Body of pancreas (tissue), 4 donors: ENCODE measurements around the gene CDA. TPM values are rescaled to one million over a fixed set of nuclear protein-coding genes. Genes with fewer than 3 reads are reported as not detected.
A peak's percentile ranks its signal among the peaks of the same experiment; 100 is the strongest.

Source experiments
- ATAC-seq: fragments of 150-250 bp; one replicate; pipeline ENCODE4 v1.9.1; 2016
- DNase-seq, 4 donors: peaks; one replicate each; pipeline ENCODE4 v3.0.0-alpha.2; 2019
- H3K27ac ChIP-seq, 4 donors: fragments of 200-600 bp; sonication (generic); 1 replicate in 3 of 4; 2 replicates in 1 of 4; pipeline versions ENCODE4 v1.5.1 to v1.6.1; 2016 to 2019; ENCODE audit warnings: mild to moderate bottlenecking in 1 of 4, mixed read lengths in 1 of 4, moderate library complexity in 1 of 4
- H3K27me3 ChIP-seq, 2 donors: fragments of 200-600 bp; sonication (generic); one replicate each; pipeline ENCODE4 v1.6.0; 2016; ENCODE audit warnings: mild to moderate bottlenecking in 1 of 2
- H3K36me3 ChIP-seq, 2 donors: fragments of 200-600 bp; sonication (generic); replicated peaks in 1 of 2; 2 replicates each; pipeline ENCODE4 v1.5.1; 2016; ENCODE audit warnings: low read depth in 2 of 2; ENCODE audit not compliant: insufficient read depth in 1 of 2
- H3K4me1 ChIP-seq: fragments of 200-600 bp; sonication (generic); one replicate; pipeline ENCODE4 v1.6.0; 2016
- H3K4me3 ChIP-seq, 2 donors: fragments of 200-600 bp; sonication (generic); 1 replicate in 1 of 2; 2 replicates in 1 of 2; pipeline ENCODE4 v1.5.1; 2016 to 2019
- H3K9me3 ChIP-seq, 3 donors: fragments of 200-600 bp; sonication (generic); 1 replicate in 2 of 3; 2 replicates in 1 of 3; pipeline ENCODE4 v1.5.1; 2016
- CTCF ChIP-seq, 7 experiments: fragments of 450-650 bp in 4 of 7; fragments of 200-600 bp in 3 of 7; sonication (generic) in 3 of 7; IDR thresholded peaks; one replicate each; pipeline ENCODE4 v1.5.1; 2016 to 2019; ENCODE audit warnings: antibody characterized with exemption in 7 of 7
- POLR2A ChIP-seq, 3 donors: fragments of 450-650 bp; IDR thresholded peaks; one replicate each; pipeline ENCODE4 v1.6.1; 2016; ENCODE audit warnings: antibody characterized with exemption in 3 of 3, mild to moderate bottlenecking in 2 of 3
- WGBS, 2 donors: methylation state at CpG; one replicate each; pipeline ENCODE4 v1.1.5; 2017; 5-methylcytosine and 5-hydroxymethylcytosine counted together
- intact Hi-C: fragments of 100-400 bp; cut with DNase I; formaldehyde crosslinking; loops from one replicate; pipeline ENCODE4 v1.15.1; 2023
- total RNA-seq, 2 donors: library from RNA; depleted of rRNA; stranded (reverse); fragments of >200 nt; gene quantifications; one replicate each; pipeline ENCODE4 v1.1.0, GENCODE V29; 2016

The CDA gene
- total RNA-seq, 2 donors from 2014 or later: not detected

DNA sequence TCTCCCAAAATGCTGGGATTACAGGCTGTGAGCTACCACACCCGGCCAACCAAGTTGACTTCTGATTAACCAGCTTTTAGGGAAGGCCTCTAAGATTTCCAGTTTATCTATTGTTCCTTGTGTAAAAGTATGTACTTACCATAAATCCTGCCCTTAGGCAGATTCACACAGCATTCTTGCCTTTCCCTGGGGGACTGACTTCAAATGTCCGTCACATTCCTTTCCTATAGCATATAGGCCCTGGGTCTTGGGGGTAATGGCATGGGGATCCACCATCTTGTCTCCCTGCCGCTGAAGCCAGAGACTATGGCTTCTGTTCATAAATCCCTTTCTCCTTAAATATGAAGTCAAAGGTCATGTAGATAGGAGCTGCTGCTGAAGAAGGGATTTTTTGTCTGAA, 43.5 kb downstream of the CDA start:
- peaks cover 18% of the 10 kb centered on the region for H3K4me1 ChIP-seq
- H3K9me3 ChIP-seq: no peaks in the 10 kb centered on the region
- TF ChIP-seq CTCF (IDR thresholded peaks at IDR 0.05) (no peak), POLR2A (IDR thresholded peaks at IDR 0.05) (no peak)
- no peaks in the 10 kb centered on the region for H3K36me3 ChIP-seq
- no peak for ATAC-seq
- H3K4me3 ChIP-seq: no peak overlapping the region
- WGBS, 2 donors: 85 to 91% methylated on average over 3 of the region's 3 CpGs
- no peaks in the 10 kb centered on the region for H3K27me3 ChIP-seq
- intact Hi-C loops: no loop called here
- no peak for DNase-seq
- no peak overlapping the region for H3K27ac ChIP-seq

GRCh38 chr1:20633190-20634064, 44.5 kb downstream of the CDA start, which contains the start of gene PINK1:
TSS of gene PINK1 (plus strand) at chr1:20633458. CDS start at chr1:20633549, 91 bp downstream.
- peak; percentile 93 to 100 (median 97) for TF ChIP-seq CTCF (IDR thresholded peaks at IDR 0.05)
- TF ChIP-seq POLR2A (IDR thresholded peaks at IDR 0.05): peak; percentile 38 to 60 (median 56)
- Histone ChIP-seq H3K27me3 (no peaks in the 10 kb centered on the region), H3K36me3 (peaks cover 0 to 7% of the 10 kb centered on the region in 2 donors), H3K4me3 (peak within 1 kb of the TSS; percentile 76 to 93), H3K9me3 (no peaks in the 10 kb centered on the region), H3K27ac (peak within 1 kb of the TSS; percentile 72 to 96 (median 89)), H3K4me1 (peaks cover 18% of the 10 kb centered on the region)
- ATAC-seq (peak; percentile 90), DNase-seq (peak; percentile 83 to 85 (median 84))
- intact Hi-C loops: no loop called here
- WGBS, 2 donors: 1 to 4% methylated on average over 17 to 58 of the region's 93 CpGs

DNA sequence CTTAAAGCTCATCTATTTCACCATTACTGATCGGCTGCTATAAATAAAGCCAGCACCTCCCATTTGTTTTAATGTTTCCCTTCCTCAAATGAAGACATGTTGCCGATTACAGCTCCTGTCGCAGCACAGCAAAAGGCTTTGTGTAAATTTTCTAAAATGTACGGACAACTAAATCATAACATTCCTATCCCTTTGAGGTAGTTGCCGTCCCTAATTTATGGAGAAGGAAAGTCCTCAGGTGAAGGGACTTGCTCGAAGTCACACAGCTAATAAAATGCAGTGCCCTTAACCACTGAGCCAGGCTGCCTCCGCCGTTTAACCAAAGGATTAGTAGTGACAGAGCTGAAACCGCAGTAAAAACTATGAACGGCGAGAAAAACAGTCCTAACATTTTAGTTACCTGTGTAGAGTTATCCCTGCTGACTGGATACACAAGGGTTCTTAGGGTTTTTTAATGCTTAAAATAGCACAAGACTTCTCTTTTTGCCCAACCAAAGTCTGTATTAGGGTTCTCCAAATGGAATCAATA, 45.2 kb downstream of the CDA start:
- peak overlapping the region; percentile 72 to 96 (median 89) for H3K27ac ChIP-seq
- ATAC-seq (no peak), DNase-seq (no peak)
- peaks cover 18% of the 10 kb centered on the region for H3K4me1 ChIP-seq
- no peaks in the 10 kb centered on the region for H3K9me3 ChIP-seq
- H3K4me3 ChIP-seq: peak overlapping the region; percentile 76 to 93
- peaks cover 0 to 13% of the 10 kb centered on the region in 2 donors for H3K36me3 ChIP-seq
- no peak for TF ChIP-seq CTCF (IDR thresholded peaks at IDR 0.05)
- TF ChIP-seq POLR2A (IDR thresholded peaks at IDR 0.05): no peak
- intact Hi-C loops: no loop called here
- no peaks in the 10 kb centered on the region for H3K27me3 ChIP-seq
- WGBS, 2 donors: 1 to 2% methylated on average over 11 of the region's 11 CpGs

DNA sequence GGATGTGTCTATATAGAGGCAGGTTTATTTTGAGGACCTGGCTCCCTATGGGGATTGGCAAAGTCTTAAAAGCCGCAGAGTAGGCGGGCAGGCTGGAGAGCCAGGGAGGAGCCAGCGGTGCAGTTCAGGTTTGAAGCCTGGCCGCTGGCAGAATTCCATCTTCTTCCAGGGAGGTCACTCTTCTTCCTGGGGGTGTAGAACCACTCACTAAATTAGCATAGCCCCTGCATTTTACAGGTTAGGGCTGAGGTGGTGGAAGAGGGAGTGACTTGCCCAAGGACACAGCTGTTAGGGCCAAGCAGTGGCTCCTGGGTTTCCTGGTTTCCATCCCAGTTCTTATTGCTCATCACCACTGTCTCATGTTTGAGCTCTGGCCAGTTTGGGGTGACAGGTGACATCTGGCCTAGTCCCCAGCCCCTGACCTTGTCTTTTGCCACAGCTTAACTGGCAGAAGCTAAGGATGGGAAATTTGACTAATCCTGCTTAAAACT, 45.7 kb downstream of the CDA start:
- TF ChIP-seq POLR2A (IDR thresholded peaks at IDR 0.05): no peak
- no peak for TF ChIP-seq CTCF (IDR thresholded peaks at IDR 0.05)
- no peaks in the 10 kb centered on the region for H3K9me3 ChIP-seq
- H3K27me3 ChIP-seq: no peaks in the 10 kb centered on the region
- ATAC-seq (peak; percentile 31), DNase-seq (peak; percentile 64 to 80 (median 76))
- H3K4me1 ChIP-seq: peaks cover 18% of the 10 kb centered on the region
- intact Hi-C loops: loop anchor here (5.0 kb wide), 1 partner anchor 107 kb away; no protein-coding TSS in a partner anchor
- peak overlapping the region; percentile 76 to 93 for H3K4me3 ChIP-seq
- H3K36me3 ChIP-seq: peaks cover 0 to 15% of the 10 kb centered on the region in 2 donors
- 1 to 5% methylated on average over 4 of the region's 4 CpGs for WGBS, 2 donors
- H3K27ac ChIP-seq: peak overlapping the region in 3 of 4 donors; percentile 72 to 96 (median 90)
